HG03103 (cell line): Measurements from ENCODE around the gene LATS1.
"Not testable (repeated sequence)": the region's sequence is repeated elsewhere in the genome, so short reads cannot be mapped to it uniquely, and the experiment has no call there.

Experiments
- ATAC-seq: cut with Tn5 transposase; IDR thresholded peaks from one replicate; pipeline ENCODE4 v1.9.1; 2021; ENCODE audit warnings: low read depth; ENCODE audit not compliant: unreplicated experiment

The LATS1 gene

DNA sequence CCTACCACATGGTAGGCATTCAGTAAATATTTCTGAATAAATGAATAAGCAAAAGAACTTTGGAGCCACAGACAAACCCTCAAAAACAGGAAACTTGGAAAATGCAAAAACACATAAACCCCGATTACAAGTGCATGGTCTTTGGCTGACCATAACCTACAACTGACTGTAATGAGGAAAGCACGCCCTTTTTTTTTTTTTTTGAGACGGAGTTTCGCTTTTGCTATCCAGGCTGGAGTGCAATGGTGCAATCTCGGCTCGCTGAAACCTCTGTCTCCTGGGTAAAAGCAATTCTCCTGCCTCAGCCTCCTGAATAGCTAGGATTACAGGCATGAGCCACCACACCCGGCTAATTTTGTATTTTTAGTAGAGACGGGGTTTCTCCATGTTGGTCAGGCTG is 11.9 kb upstream of the LATS1 start:
- ATAC-seq: no peak

DNA sequence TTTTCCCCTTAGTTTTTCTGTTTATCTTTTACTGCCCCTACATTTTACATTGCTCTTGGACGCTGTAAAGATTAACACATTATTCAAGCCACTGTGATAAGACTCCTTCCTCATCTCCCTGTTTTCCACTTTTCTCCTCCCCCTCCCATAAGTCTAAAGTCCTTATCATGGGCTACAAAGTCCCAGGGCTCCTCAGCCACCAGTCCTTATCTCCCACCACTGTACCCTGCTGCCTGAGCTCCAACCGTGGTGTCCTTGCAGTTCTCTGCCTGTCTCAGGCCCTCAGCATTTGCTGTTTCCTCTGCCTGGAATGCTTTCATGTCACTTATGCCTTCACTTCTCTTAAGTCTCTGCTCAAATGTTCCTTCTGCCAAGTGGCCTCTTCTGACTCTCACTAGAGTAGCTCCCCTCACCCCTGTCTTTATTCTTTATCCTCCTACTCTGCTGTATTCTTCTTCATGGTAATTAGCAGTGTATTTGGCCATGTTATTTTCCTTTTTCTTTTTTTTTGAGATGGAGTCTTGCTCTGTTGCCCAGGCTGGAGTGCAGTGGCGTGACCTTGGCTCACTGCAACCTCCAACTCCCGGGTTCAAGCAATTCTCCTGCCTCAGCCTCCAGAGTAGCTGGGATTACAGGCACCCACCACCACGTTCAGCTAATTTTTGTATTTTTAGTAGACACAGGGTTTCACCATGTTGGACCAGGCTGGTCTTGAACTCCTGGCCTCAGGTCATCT is 10.8 kb upstream of the LATS1 start:
- no peak for ATAC-seq

DNA sequence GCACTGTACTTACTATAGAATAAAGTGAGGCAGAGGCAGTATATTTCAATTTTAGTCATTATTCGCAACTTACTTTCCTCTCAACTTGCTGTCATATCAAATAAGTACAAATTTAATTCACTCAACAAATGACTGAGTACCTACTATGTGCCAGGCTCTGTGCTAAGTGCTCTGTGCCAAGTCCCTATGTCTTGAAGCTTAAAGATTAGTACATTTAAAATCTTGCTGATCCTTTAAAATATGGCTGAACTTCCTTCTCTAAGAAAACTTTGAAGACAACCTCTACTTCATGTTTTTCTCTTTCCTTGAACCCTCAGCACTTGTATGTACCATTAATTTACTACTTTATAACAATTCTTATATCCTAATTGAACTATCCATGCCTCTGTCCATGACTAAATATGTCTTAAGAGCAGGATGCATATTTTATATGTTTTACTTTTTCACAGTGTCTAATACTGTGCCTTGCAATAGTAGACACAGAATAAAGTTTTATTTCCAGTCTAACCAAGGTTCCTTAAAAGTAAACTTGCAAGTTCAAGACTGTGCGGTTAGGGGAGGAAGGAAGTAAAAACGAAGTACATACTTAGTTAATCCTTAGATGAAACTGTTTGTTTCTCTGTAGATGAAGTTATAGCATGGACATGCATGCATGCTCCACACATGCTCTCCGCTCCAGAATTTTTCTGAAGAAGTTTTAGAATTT is 10.0 kb upstream of the LATS1 start:
- ATAC-seq: no peak

DNA sequence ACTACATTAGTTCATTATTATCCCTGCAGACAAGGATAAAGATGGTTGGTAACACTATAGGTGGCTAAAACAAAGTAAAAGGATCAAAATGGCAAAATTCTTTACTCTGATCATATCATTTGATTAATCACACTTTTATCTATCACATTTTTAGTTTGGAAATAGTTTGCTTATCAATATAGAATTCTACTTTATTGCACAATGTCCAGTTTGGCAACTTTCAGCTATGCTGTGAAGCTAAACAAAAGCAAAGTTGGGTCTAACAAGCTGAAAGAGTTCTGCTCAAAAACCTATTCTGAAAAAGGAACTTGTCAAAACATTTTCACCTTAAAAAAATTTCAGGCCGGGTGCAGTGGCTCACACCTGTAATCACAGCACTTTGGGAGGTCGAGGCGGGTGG is 7.9 kb upstream of the LATS1 start:
- ATAC-seq: no peak

DNA sequence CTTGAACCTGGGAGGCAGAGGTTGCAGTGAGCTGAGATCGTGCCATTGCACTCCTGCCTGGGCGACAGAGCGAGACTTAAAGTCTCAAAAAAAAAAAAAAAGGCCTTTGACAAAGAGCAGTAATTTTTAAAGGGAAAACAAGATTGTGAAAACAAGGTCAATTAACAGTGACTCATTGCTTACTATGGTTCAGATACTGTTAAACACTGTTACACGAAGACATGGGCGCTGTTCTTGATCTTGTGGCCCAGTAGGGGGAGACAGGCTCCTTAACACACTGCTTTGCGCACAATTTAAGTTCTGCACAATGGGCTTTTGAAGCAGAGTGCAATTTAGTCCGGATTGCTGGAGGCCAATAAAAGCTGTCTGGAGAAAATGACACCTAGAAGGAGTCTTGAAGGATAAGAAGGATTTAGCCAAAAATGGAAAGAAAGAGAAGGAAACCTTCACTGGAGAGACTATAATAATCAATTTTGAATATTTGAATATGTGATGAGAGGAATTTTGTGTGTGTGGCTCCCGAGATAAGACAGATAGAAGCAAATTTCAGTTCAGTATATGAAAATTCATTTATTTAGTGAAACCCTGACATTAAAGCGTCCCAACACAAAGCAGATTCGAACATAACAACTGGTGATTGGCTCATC is 6.0 kb upstream of the LATS1 start:
- no peak for ATAC-seq

DNA sequence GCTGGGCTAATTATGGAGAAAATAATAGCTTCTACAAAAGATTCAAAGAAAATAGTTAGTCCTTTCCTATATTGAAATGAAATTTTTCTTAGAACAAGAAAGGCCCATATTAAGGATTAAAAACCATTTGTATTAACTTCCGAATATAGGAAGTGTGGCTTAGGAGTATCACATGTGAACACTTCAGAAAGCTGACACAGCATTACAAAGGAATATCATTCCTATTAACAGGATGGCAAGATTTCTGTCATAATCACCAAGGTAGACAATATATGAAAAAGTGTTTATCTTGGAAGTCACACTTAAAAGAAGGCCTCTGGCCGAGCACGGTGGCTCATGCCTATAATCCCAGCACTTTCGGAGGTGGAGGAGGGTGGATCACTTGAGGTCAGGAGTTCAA is 5.4 kb upstream of the LATS1 start:
- ATAC-seq: no peak

DNA sequence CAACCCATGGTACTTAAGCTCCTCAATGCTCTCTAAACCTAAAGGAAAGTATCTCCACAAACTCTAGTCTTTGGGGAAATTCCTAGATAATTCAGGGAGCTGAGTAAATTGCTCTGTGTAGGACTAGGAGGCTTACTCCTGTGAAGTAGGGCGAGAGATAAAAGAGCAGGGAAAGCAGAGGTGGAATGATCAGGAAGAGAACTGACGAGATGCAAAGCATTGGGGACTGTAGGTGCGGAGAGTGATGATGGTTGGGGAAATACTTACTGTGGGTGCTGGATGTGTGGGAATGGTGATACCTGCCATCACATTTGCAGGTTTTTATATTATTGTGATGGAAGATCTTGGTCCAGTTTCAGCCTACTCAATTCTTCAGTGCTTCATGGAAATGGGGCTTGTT is 1.6 kb upstream of the LATS1 start:
- ATAC-seq: no peak

DNA sequence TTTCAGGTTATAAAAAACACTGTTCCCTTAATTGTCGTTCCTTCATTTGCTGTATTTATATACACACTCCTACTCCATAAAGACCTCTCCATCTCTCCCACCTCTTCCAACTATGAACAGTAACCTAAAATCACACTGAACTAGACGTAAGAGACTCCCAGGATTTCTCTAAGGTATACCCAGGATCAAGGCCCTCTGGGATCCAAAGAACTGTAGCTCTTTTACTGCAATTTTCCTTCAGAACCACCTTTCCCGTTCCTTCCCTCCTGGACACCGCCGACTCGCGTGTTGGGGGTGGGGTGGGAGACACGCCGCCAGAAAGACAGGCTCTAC is 680 bp downstream of the LATS1 start:
- no peak for ATAC-seq

DNA sequence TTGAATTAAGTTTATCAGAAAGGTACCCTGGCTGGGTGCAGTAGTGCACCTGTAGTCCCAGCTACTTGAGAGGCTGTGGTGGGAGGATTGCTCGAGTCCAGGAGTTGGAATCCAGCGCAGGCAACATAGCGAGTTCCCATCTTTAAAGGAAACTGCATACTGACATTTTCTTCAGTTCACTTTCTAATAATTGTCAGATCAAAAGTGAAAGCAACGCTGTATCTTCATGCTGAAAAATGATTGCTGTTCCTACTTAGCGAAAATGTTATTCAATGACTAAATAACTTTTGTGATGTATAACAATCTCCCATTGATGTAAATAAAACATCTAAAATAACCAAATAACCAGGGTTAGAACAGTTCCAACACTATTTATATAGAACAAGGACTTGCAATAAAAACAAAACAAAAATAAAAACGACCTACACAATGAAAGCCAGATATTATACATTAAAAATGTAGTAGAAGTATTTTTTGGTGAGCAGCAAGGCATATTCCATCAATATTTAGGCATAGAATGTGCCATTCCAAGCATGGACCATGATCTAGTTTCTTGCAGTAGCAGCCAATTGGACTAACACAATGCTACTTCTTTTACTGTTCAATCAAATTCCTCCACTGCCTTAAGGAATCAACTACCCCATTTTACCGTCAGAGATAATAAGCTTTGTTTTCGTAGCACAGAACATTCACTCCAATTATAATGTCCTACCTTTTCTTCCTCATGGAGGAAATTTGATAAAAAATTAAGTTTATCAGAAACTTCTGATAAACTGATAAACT is 1.5 kb downstream of the LATS1 start:
- no peak for ATAC-seq

DNA sequence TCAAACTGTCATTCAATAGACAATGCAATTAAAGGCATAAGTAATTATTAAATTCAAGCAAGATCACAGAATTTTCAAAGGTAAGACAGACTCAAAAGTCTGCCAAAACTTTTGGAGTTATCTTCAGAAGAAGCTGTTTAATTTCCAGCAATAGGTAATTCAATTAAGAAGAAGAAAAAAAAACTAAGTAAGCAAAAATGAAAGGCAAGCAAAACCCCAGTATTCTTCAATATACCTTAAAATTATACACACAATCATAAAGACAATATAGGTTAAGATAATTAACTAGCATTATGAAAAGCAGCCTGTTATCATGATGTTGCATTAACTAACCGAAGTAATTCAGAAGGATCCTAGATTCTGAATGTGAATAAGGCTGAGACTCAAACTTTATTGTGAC is 3.5 kb downstream of the LATS1 start:
- no peak for ATAC-seq

DNA sequence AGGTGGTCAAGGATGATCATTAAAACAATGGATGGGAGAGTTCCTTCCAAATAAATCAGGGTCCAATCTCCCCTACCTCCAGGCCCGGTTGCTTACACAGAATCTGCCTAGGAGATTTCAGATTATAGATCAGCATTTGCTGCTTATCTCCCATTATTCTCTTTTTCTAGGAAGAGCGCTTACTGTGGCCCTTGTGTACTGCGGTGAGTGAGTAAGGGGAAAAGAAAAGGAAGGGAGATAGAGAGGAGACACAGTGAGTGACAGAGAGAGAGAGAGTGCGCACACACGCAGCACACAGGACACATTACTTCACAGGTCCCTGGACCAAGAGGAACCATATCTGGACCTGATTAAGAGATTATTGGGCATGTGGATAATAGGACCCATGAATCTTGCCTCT is 6.2 kb downstream of the LATS1 start:
- no peak for ATAC-seq

DNA sequence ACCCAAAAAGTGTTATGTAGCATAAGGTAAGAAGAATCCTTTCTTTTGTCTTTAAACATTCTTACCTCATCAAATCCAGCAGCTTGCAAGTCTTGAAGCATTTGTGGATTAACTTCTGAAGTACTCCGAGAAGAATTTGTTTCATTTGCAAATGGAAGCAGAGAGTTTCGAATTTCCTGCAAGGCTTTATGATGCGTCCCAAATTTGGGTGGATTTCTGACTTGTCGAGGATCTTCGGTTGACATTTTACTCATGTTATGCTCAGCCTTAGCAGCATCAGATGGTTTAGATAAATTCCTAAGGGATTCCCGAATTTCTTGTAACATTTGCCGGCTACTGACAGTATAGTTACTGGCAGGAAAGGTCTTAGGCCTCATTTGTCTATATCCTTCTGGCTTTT is 16.2 kb downstream of the LATS1 start:
- ATAC-seq: no peak

DNA sequence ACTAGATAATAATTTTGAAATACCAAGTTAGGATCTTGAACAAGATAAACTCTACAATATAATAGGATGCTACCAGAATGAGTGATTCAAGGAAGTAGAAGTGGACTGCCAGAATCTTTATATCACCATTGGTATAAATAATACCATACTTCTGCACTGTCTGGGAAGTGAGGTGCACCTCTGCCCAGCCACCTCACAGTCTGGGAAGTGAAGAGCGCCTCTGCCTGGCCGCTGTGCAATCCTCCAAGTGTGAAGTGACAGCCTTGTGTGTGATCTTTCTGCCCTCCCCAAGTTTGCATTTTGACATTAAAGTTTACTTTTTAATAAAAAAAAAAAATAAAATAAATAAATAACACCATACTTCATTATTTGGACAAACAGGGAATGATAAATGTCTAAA is 18.8 kb downstream of the LATS1 start:
- no peak for ATAC-seq

DNA sequence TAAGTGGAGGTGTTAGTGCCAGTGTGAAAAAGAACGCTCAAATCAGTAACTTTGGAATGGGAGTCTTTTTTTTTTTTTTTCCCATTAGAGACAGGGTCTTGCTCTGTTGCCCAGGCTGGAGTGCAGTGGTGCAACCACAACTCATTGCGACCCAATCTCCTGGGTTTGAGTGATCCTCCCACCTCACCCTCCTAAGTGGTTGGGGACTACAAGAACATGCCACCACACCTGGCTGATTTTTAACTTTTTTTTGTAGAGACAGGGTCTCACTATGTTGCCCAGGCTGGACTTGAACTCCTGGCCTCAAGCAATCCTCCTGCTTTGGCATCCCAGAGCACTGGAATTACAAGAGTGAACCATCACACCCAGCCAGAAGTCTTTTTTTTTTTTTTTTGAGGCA is 19.7 kb downstream of the LATS1 start:
- ATAC-seq: no peak

DNA sequence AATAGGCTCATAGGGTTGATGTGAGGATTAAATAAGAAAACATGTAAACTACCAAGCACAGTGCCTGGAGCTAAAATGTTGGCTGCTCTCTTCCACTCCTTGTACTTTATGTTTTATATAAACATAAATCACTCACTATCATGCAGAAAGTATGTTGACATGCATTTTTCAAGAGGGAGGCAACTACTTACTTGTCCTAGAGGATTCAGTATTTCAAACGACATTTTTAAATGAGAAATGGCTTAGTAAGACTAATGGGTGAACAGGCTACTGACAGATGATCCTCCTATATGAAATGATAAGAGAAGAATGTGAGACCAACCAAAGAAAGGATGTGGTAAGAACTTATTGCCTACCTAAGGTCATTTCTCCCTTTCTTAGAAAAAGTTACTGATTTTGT is 21.0 kb downstream of the LATS1 start:
- no peak for ATAC-seq

DNA sequence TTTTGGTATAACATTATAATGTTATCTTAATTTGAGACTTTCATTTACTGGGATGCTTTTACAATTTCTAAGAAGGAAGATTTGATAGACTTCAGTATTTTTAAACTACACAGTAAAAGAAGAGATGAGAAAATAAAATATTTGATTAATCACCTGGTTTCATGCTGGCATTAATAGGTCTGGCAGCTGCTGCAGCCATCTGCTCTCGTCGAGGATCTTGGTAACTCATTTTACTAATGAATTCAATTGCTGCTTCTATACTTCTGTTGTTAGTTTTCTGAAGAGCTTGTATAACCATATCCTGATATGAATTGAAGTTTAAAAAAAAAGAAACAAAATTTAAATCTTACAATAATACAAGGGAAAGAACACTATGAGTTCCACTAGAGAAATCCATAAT is 23.0 kb downstream of the LATS1 start:
- no peak for ATAC-seq

DNA sequence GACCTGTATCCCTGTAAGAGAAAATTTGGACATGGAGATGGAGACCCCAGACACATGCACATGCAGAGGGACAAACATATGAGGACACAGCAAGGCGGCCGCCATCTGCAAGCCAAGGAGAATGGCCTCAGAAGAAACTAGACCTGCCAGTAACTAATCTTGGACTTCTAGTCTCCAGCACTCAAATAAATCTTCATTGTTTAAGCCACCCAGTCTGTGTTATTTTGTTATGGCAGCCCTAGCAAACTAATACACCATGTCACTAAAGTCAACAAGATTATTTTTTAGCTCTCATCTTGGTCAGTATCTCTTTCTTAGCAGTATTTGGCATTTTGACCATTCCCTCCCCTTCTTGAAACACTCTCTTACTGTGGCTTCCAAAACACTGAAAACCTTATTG is 26.7 kb downstream of the LATS1 start:
- ATAC-seq: no peak

DNA sequence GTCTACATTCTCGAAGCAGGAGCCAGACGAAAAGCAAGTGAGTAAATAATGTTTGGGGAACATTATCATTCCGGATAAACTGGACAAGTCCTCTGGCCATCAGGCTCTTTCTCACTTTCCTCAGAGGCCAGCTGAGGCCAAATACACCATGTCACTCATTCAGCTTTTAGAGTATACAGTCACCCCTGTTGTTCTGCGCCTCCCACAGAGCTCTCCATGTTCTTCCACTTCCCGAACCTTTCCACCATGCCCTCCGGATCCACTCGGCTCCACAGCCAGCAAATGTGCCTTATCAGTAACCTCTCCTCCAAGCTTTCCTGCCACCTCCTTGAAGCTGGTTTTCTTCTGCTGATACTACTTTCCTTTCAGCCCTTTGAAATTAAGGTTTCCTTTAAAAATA is 31.7 kb downstream of the LATS1 start:
- no peak for ATAC-seq

DNA sequence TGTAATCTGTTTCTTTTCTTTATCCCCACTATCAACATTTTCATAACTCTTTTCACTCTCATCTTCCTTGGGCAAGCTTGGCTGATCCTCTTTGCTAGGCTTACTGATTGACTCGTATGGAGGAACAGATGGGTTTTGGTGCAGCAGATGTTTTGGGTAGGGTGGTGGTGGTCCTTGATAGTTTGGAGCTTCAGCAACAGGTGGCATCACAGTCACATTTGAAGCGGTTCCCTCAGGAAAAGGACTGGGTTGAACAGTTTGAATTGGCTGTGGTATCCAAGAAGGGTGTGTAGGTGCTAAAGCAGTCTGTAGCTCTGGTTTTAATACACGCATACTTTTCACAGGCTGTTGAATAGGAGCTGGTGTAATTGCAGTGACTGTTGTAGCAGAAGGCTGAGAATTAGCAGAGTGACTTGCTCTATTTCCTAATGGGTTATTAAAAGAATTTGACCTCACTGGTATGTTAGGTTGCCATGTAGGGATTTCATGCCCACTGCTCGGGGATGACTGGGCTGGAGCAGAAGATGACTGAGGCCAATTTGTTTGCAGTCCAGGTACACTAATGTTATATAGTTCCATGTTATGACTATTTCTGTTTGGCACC is 34.5 kb downstream of the LATS1 start:
- no peak for ATAC-seq

DNA sequence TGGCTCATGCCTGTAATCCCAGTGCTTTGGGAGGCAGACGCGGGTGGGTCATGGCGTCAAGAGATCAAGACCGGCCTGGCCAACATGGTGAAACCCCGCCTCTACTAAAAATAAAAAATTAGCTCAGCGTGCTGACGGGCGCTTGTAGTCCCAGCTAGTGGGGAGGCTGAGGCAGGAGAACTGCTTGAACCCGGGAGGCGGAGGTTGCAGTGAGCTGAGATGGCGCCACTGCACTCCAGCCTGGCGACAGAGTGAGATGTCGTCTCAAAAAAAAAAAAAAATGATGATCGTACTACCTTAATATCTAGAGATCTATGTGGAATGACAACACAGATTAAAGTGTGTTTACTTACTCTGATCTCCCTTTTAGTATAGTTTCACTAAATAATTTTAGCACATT is 36.1 kb downstream of the LATS1 start:
- not testable (repeated sequence) for ATAC-seq

DNA sequence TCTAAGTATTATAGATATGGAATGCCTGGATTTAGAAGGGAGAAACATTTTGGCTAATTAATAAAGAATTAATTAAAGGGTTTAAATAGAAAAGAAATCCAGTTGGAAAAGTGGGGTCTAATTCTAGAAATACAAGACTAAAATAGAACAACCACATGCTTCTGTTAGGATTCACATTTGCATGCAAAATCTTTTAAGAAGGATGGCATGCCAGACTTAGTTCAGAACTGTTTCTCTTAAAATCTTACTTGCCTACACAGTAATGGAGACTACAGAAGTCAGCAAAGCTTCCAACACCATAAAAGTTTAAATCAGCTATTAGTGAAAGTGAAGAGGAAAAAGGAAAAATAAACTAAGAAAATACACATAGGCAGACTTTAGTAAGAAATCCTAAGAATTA is 36.7 kb downstream of the LATS1 start:
- no peak for ATAC-seq
